PFSK-1 (cell line): ENCODE data around the gene FEM1A.

Experiments
- FOXP2 ChIP-seq: optimal IDR thresholded peaks from 2 replicates; pipeline ENCODE3; 2011; ENCODE audit warnings: borderline replicate concordance, control low read depth, inconsistent platforms; ENCODE audit not compliant: insufficient read depth; ENCODE audit errors: extremely low read length, extremely low read depth
- POLR2AphosphoS5 ChIP-seq: IDR thresholded peaks from 2 replicates; pipeline ENCODE4 v1.6.1; 2012; ENCODE audit warnings: low read depth, mild to moderate bottlenecking, control low read depth, low read length, moderate library complexity
- SIN3A ChIP-seq: IDR thresholded peaks from 2 replicates; pipeline ENCODE4 v1.6.1; 2012; ENCODE audit warnings: mild to moderate bottlenecking, low read length, moderate library complexity, borderline replicate concordance; ENCODE audit not compliant: insufficient read depth
- TAF1 ChIP-seq: IDR thresholded peaks from 2 replicates; pipeline ENCODE4 v1.6.1; 2012; ENCODE audit warnings: low read length, control low read depth, borderline replicate concordance; ENCODE audit not compliant: insufficient read depth
- TF ChIP-seq, protein P1 (sequence below), 2 experiments: IDR thresholded peaks; 2 replicates each; pipeline versions ENCODE4 v1.6.1 to v1.8.0; 2011 to 2012; ENCODE audit warnings: low read depth in 2 of 2, low read length in 2 of 2, control low read depth in 1 of 2, inconsistent platforms in 1 of 2, mild to moderate bottlenecking in 1 of 2, moderate library complexity in 1 of 2; ENCODE audit not compliant: insufficient read depth in 1 of 2

The FEM1A gene

DNA sequence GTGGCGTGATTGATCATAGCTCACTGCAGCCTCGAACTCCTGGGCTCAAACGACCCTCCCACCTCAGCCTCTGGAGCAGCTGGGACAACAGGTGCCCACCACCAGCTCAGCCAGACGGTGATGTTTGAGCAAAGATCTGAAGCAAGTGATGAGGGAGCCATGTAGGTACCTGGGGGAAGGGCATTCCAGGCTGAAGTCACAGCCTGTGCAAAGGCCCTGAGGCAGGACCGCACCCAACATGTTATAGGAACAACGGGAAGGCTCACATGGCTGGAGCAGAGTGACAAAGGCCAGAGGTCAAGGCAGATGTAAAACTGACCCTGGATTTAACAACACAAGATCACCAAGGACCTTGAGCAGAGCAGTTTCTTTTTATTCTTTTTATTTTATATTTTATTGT, 14.8 kb downstream of the FEM1A start:
- TF ChIP-seq SIN3A (no peak), POLR2AphosphoS5 (no peak), FOXP2 (no peak), TAF1 (no peak)
- TF ChIP-seq, protein P1, sequence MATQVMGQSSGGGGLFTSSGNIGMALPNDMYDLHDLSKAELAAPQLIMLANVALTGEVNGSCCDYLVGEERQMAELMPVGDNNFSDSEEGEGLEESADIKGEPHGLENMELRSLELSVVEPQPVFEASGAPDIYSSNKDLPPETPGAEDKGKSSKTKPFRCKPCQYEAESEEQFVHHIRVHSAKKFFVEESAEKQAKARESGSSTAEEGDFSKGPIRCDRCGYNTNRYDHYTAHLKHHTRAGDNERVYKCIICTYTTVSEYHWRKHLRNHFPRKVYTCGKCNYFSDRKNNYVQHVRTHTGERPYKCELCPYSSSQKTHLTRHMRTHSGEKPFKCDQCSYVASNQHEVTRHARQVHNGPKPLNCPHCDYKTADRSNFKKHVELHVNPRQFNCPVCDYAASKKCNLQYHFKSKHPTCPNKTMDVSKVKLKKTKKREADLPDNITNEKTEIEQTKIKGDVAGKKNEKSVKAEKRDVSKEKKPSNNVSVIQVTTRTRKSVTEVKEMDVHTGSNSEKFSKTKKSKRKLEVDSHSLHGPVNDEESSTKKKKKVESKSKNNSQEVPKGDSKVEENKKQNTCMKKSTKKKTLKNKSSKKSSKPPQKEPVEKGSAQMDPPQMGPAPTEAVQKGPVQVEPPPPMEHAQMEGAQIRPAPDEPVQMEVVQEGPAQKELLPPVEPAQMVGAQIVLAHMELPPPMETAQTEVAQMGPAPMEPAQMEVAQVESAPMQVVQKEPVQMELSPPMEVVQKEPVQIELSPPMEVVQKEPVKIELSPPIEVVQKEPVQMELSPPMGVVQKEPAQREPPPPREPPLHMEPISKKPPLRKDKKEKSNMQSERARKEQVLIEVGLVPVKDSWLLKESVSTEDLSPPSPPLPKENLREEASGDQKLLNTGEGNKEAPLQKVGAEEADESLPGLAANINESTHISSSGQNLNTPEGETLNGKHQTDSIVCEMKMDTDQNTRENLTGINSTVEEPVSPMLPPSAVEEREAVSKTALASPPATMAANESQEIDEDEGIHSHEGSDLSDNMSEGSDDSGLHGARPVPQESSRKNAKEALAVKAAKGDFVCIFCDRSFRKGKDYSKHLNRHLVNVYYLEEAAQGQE (IDR thresholded peaks at IDR 0.05; ENCODE audit: insufficient read depth in 1 of 2, low read depth in 2 of 2, low read length in 2 of 2), result no peak

DNA sequence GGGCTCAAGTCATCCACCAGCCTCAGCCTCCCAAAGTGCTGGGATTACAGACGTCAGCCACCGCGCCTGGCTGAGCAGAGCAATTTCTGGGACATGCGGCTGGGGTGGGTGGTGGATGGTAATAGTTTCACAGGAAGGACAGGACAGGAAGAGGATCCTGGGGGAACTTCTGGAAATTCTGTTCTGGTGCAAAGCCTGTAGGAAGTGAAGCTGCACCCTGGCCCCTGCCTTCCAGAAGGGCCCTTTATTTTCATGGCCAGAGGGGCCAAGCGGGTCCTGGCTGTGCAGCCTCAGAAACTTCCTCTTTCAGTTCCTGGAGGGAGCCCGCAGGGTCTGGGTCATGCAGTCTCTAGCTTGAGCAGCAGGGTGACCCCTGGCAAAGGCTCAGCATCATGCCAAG, 15.7 kb downstream of the FEM1A start:
- TF ChIP-seq, protein P1 (IDR thresholded peaks at IDR 0.05; ENCODE audit: insufficient read depth in 1 of 2, low read depth in 2 of 2, low read length in 2 of 2), result no peak
- TF ChIP-seq TAF1 (no peak), POLR2AphosphoS5 (no peak)

DNA sequence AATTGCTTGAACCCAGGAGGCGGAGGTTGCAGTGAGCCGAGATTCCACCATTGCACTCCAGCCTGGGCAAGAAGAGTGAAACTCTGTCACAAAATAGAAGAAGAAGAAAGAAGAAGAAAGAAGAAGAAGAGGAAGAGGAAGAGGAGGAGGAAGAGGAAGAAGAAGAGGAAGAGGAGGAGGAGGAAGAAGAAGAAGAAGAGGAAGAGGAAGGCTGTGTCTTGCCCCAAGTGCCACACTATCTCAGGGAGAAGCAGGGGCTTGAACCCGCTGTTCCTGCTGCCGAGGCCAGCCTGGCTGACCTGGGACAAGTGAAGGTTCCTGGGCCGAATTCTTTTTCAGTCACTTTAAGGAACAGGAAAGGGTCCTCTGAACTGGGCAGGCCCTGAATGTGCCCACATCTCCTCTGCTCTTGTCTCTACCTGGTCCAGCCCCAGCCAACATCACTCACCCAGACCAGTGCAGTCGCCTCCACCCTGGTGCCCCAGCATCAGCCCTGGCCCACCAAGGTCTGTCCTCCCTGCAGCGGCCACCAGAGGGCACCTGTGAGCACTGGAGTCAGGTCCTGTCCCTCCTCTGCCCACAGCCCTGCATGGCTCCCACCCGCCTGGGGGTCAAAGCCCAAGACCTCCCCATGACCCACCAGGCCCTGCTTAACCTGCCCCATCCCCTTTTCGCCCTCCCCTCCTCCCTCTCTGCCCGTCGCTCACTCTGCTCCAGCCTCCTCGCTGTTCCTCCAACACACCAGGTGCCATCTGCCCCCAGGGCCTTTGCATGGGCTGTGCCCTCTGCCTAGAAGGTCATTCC, 20.0 kb downstream of the FEM1A start:
- no peak for TF ChIP-seq SIN3A
- no peak for TF ChIP-seq TAF1
- TF ChIP-seq FOXP2, result no peak
- no peak for TF ChIP-seq POLR2AphosphoS5
- TF ChIP-seq, protein P1 (IDR thresholded peaks at IDR 0.05; ENCODE audit: insufficient read depth in 1 of 2, low read depth in 2 of 2, low read length in 2 of 2), result no peak

DNA sequence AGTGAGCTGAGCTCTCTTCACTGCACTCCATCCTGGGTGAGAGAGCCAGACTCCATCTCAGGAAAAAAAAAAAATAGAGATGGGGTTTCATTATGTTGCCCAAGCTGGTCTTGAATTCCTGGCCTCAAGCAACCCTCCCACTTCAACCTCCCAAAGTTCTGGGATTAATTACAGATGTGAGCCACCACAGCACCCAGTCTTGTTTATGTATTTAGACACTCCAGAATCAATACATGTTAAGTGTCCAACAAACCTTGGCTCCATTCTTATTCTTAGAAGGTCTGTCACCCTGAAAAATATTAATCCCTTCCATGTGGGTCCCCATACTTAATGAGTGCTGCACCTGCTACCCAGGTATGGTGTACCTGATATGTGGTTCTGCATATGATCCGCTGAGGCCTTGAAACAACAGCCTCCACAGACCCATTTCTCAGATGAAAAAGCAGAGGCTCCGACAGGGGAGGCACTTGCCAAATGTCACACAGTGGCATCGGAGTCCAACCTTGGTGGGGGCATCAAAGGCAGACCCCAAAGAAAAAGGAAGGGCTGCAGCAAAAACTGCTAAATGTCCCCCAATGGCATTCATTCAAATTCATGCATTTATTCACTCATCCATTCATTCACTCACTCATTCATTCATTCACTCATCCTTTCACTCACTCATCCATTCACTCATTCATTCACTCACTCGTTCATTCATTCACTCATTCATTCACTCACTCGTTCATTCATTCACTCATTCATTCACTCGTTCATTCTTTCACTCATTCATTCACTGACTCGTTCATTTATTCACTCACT, 23.3 kb downstream of the FEM1A start:
- TF ChIP-seq, protein P1 (IDR thresholded peaks at IDR 0.05; ENCODE audit: insufficient read depth in 1 of 2, low read depth in 2 of 2, low read length in 2 of 2), result no peak
- TF ChIP-seq FOXP2, result no peak
- TF ChIP-seq POLR2AphosphoS5, result no peak; the same call in 1 of the 2 replicates
- no peak for TF ChIP-seq TAF1
- no peak for TF ChIP-seq SIN3A
